Measurements from ENCODE around the gene TLR6. TPM values are rescaled to one million over a fixed set of nuclear protein-coding genes. Genes with fewer than 3 reads are reported as not detected.

TLR6 gene
- total and polyA plus RNA-seq, 2 experiments from 2014 or later, result 0.24 to 1.1 TPM

- no peaks in the 10 kb centered on the region for H3K4me1 ChIP-seq (ENCODE audit: insufficient read depth)
- H3K79me2 ChIP-seq, result no peaks in the 10 kb centered on the region
- no peaks in the 10 kb centered on the region for H3K9me2 ChIP-seq (replicated peaks; ENCODE audit: insufficient read depth)
- H4K20me1 ChIP-seq (ENCODE audit: insufficient read depth, poor library complexity, severe bottlenecking), result no peaks in the 10 kb centered on the region
- no peak overlapping the region for H3K4me2 ChIP-seq
- H3K27me3 ChIP-seq, result no peaks in the 10 kb centered on the region
- H2AFZ ChIP-seq, result no peak overlapping the region
- no peak overlapping the region for H3K4me3 ChIP-seq
- H3K9me3 ChIP-seq (ENCODE audit: low read depth), result peaks cover 7% of the 10 kb centered on the region
- no peaks in the 10 kb centered on the region for H3K36me3 ChIP-seq (replicated peaks; ENCODE audit: insufficient read depth, low read depth)
- no peak for TF ChIP-seq EZH2 (IDR thresholded peaks at IDR 0.05; ENCODE audit: borderline replicate concordance)
- no peak for TF ChIP-seq CTCF (IDR thresholded peaks at IDR 0.05; ENCODE audit: poor library complexity)
- no peak for TF ChIP-seq EZH2phosphoT487 (IDR thresholded peaks at IDR 0.05; ENCODE audit: low read depth, severe bottlenecking, unreplicated experiment)
- DNase-seq (ENCODE audit: low spot score), result no peak
- H3K27ac ChIP-seq, result no peak overlapping the region
- WGBS (ENCODE audit: low lambda C conversion rate, missing lambda C conversion rate), result 90% methylated on average over 5 of the region's 5 CpGs
Observed at GRCh38 chr4:38829237-38829636, 27.4 kb downstream of the TLR6 start.

GRCh38 chr4:38823766-38824165, 32.9 kb downstream of the TLR6 start:
- Histone ChIP-seq H3K4me2 (no peak overlapping the region), H2AFZ (no peak overlapping the region), H3K27ac (no peak overlapping the region), H3K9me2 (replicated peaks; ENCODE audit: insufficient read depth) (no peaks in the 10 kb centered on the region), H3K27me3 (no peaks in the 10 kb centered on the region), H4K20me1 (ENCODE audit: insufficient read depth, poor library complexity, severe bottlenecking) (no peaks in the 10 kb centered on the region), H3K4me3 (no peak overlapping the region), H3K79me2 (no peaks in the 10 kb centered on the region), H3K9me3 (ENCODE audit: low read depth) (no peaks in the 10 kb centered on the region), H3K4me1 (ENCODE audit: insufficient read depth) (no peaks in the 10 kb centered on the region), H3K36me3 (replicated peaks; ENCODE audit: insufficient read depth, low read depth) (no peaks in the 10 kb centered on the region)
- no peak for TF ChIP-seq CTCF (IDR thresholded peaks at IDR 0.05; ENCODE audit: poor library complexity)
- no peak for TF ChIP-seq EZH2 (IDR thresholded peaks at IDR 0.05; ENCODE audit: borderline replicate concordance)
- no peak for TF ChIP-seq EZH2phosphoT487 (IDR thresholded peaks at IDR 0.05; ENCODE audit: low read depth, severe bottlenecking, unreplicated experiment)
- DNase-seq (ENCODE audit: low spot score), result no peak
- WGBS (ENCODE audit: low lambda C conversion rate, missing lambda C conversion rate), result 98% methylated on average over 27 of the region's 27 CpGs

GRCh38 chr4:38822748-38823303, 33.8 kb downstream of the TLR6 start:
- Histone ChIP-seq H3K36me3 (replicated peaks; ENCODE audit: insufficient read depth, low read depth) (no peaks in the 10 kb centered on the region), H4K20me1 (ENCODE audit: insufficient read depth, poor library complexity, severe bottlenecking) (no peaks in the 10 kb centered on the region), H3K4me2 (no peak overlapping the region), H3K27ac (no peak overlapping the region), H3K4me1 (ENCODE audit: insufficient read depth) (no peaks in the 10 kb centered on the region), H3K9me3 (ENCODE audit: low read depth) (no peaks in the 10 kb centered on the region), H3K27me3 (no peaks in the 10 kb centered on the region), H2AFZ (no peak overlapping the region), H3K79me2 (no peaks in the 10 kb centered on the region), H3K4me3 (no peak overlapping the region), H3K9me2 (replicated peaks; ENCODE audit: insufficient read depth) (no peaks in the 10 kb centered on the region)
- TF ChIP-seq EZH2phosphoT487 (IDR thresholded peaks at IDR 0.05; ENCODE audit: low read depth, severe bottlenecking, unreplicated experiment) (no peak), CTCF (IDR thresholded peaks at IDR 0.05; ENCODE audit: poor library complexity) (no peak), EZH2 (IDR thresholded peaks at IDR 0.05; ENCODE audit: borderline replicate concordance) (no peak)
- 84% methylated on average over 5 of the region's 5 CpGs for WGBS (ENCODE audit: low lambda C conversion rate, missing lambda C conversion rate)
- no peak for DNase-seq (ENCODE audit: low spot score)
